DMS114 treated with DMSO at 0.1 percent for 48 hours (cell line): ENCODE measurements around the gene TRPM1.

ENCODE experiments used
- DNase-seq: peaks from one replicate; lab custom pipeline; 2025; ENCODE audit not compliant: unreplicated experiment; lab: John Stamatoyannopoulos, UW

TRPM1 gene

DNA sequence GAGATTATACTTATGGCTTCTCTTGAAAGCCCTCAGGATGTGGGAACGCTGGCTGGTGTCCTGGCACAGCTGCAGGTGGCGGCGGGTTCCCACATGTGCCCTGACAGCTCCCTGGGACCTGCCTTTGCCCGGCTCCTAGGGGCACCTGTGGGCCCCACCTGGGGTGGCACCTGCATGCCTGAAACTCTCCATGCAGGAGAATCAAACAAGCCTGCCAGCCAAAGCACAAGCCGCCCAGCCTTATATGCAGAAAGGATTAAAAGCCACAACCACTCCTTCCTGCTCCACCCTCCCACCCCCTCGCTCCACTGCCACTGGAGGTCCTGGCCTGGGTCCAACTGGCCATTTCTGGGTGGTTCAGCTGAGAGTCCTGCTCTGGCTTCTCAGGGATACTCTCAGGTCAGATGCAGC lies 18.1 kb downstream of the TRPM1 start:
- DNase-seq, result no peak

GRCh38 chr15:31082771-31083369 lies 18.7 kb downstream of the TRPM1 start:
- no peak for DNase-seq

GRCh38 chr15:31081588-31082250 lies 19.8 kb downstream of the TRPM1 start:
- no peak for DNase-seq

GRCh38 chr15:31081056-31081455 lies 20.5 kb downstream of the TRPM1 start:
- no peak for DNase-seq

DNA sequence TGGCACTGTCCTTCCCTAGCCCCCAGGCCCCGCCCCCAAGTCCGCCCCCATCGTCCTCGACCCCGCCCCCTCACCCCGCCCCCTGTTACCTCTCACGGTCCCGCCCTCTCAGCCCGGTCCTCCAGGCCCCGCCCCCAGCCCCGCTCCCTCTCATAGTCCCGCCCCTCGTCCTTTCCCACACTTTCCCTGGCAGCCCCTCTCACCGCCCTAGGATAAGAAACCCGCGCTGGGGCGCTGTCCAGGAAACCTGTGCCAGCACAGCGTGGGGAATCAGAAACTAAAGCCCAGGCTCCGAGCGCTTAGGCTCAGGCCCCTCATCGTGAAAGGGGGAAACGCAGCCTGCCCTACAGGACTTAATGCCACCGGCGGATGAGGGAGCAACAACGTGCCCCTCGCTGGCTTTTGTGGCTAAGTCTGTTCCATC lies 20.9 kb downstream of the TRPM1 start:
- no peak for DNase-seq

GRCh38 chr15:31079519-31079918 lies 22.0 kb downstream of the TRPM1 start:
- no peak for DNase-seq

DNA sequence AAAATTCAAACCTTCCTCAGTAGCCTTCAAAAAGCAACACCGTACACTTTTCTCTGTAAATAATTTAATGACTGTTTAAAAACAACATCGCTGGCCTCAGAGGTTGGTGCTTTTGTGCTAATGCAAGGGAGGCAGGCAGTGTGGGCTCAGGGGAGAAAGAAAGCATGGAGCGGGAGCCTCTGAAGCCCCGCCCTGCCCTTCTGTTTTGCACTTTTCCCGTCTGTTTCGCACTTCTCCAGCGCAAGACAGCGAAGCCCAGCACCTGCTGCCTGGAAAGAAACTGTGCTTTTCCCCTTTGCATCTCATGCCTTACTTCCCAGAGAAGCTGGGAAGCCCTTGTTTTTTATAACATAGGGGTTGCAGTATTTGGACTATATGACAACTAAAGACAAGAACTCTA lies 23.1 kb downstream of the TRPM1 start:
- no peak for DNase-seq

- DNase-seq, result no peak
Measured at GRCh38 chr15:31077941-31078340, 23.6 kb downstream of the TRPM1 start.

GRCh38 chr15:31077181-31077580 lies 24.3 kb downstream of the TRPM1 start:
- DNase-seq, result no peak

- DNase-seq, result no peak
Measured at GRCh38 chr15:31074321-31074720, 27.2 kb downstream of the TRPM1 start.

GRCh38 chr15:31070867-31071266 lies 30.7 kb downstream of the TRPM1 start:
- no peak for DNase-seq

DNA sequence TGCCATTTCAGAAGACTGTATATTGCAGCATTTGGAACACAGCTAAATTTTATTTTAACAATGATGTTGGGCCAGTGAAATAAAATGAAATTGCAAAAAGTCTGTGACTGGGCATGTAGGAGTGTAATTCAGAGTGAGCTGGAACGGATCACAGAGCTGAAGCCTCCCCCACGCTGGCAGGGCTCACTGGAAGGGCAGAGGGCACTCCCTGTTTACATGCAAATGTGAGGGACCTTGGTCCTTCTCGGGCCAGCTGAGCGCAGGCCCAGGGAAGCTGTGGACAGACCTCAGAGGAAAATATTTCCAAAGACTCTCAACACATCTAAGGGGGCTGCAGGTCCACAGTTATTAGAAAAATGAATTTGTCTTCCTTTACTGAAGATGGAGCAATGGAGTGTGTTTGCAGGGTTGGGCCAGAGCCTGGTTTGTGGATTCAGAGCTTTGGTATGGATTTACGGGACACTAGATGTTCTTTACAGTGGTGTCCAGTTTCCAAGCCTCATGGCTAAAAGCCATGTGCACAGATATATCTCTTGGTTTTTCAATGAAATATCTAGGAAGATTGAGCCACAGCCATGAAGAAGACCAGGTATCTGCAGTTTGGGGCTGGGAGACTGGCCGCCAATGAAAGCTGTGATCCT lies 32.0 kb downstream of the TRPM1 start:
- DNase-seq, result no peak

DNA sequence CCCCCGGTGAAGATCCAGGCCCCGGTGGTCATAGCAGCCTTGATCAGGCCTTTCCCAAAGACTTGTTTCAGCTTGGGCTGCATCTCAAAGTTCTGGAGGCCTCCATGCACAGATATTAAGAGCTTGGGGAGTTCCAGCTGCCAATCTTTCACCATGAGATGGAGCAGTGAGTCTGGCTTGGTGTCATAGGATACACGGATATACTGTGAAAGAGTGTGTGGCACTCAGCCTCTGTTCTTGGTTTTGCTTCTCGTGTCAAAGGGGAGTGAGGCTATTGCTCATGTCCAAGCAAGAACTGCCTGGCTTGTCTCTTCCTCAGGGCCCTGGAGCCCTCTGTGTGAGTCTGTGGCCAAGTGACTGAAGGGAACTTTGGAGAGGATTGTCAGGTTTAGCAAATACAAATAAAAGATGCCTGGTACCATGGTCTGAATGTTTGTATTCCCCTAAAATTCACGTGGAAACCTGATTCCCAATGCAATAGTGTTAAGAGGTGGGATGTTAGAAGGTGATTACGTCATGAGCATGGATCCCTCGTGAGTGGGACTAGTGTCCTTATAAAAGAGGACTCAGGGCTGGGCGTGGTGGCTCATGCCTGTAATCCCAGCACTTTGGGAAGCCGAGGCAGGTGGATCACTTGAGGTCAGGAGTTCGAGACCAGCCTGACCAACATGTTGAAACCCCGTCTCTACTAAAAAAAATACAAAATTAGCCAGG lies 33.5 kb downstream of the TRPM1 start:
- DNase-seq, result no peak

DNA sequence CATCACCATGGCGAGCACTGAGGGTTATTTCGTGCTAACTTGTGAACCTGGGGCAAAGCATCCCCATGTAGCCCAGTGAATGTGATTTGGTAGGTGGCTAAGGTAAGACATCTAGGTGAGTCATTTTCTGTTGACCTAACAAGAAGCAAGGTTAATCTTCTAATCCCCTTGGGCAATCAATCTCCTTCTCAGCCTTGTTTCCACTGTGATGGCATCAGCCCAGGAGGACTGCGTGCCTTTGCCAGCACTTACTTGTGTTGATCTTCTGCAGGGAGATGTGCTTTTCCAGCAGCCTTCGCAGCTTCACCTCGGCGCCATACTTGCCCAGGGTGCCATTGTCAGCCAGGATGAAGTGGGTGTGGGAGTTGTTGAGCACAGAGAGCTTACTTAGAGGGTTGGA lies 35.7 kb downstream of the TRPM1 start:
- DNase-seq, result no peak

DNA sequence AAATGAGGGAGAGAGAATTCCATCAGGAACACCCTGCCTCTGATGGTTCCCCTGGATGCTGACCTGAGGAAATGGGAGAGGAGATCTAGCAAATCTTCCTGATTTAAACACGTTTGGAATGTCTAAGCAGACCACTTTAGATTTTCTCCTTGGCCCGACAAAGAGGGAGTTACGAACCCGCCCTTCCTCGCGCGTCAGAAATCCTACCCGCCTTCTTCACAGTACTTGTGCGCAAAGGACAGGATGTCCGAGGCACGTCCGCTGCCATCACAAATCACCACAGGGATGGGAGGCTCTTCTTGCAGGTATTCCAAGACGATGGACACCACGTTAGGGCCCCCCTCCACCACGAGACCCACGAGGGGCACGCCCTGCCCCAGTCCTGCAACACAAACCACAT lies 38.6 kb downstream of the TRPM1 start:
- no peak for DNase-seq

DNA sequence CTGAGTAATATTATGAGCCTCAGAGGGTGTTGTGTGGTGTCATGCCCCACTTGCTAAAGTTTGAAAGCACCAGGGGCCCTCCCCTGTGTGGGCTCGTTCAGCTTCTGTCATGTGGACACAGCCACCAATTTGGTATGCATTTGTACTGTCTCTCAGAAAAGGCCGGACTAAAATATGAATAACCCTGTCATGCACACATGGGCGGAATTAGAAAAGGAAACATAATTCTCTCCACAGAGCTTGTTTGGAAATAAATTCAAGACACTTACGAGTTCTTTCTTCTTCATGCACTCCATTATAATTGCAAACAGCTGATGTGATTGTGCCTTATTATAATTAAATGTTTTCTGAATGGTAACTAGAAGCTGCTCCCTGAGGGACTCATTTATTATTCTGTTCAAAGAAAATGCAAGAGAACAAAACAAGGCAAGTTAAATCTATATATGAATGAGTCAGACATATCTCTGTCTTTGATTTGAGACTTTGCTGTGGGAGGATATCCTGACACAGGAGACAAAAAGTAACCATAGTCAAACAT lies 39.1 kb downstream of the TRPM1 start:
- no peak for DNase-seq

DNA sequence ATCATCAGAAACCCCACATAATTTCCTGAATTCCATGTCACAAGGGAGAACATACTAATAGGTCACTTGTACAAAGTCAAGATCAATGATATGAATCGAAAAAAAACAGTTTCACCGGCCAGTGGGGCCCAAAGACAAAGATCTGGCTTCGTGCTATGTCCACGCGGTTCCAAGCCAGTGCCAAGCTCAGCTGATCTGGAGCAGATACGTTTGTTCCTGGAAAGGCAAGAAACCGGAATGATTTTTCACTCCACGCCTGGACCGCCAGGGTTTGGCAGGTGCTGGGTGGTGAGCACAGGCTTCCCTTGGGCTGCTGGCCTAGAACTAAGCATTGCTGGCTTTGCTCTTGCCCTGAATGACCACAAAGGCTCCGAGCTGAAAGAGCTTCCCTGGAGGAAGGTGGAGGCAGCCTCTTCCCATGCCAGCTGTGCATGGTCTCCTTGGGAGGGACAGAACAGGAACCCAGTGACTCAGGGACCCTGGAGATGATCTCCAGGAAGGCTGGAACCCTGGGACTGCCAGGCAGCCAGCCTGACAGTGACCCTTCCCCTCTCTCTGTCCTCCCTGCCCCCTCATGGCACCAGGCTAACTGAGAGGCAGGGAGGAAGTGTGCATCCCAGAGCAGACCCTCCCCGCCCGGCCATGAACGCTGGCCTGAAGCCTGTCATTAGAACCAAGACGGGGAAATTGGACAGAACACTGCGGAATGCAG lies 40.9 kb downstream of the TRPM1 start:
- DNase-seq, result no peak

DNA sequence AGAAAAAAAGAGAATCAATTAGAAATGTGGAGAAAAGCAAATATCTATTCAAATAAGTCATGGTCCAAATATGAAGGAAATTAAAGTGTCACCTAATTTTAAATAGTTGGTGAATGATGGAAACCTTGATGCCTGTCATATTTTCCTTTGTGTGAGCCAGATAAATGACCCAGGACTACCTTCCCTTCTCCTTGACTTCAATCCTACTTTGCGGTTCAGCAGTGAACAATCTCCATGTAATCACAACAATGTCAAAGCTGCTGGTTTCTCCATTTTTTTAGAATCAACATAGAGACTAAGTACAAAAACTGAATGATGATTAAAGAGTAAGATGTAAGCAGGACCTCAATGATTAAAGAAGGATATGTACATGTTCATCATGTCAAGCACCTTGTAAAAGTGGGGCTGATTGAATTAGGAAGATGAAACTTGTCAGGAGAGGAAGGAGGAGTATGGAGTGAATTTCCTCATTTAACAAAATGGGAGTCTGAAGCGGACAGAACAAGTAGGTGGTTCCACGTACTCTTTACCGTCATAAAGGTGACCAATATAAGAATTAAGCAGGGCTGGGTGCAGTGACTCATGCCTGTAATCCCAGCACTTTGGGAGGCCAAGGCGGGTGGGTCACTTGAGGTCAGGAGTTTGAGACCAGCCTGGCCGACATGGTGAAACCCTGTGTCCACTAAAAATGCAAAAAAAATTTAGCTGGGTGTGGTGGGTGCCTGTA lies 43.1 kb downstream of the TRPM1 start:
- no peak for DNase-seq

GRCh38 chr15:31051496-31052080 lies 49.9 kb downstream of the TRPM1 start:
- DNase-seq, result no peak

DNA sequence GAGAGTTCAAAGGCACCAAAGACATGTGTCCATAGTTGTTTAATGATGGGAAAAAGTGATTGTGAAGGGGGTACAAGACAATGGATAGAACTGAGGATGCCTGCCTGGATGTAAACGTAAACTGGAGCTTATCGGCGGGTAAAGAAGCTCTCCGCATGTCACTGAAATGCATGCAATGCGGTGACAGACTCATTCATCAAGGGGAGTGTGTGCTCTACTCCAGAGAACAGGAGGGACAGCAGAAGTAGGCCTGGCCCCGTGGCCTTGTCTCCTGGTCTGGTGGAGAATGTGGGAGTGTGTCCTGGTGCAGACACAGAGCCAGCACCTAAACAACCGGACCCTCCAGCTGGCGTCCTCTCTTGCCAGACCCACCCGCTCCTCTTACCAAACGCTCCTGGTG lies 50.6 kb downstream of the TRPM1 start:
- no peak for DNase-seq
